Activated T-cell treated with anti-CD3 and anti-CD28 coated beads, Interleukin-2, amount 50 U/mL, for 1 hour (primary cell): Measurements from ENCODE around the gene PTPRN2.
"Not testable (repeated sequence)": the region's sequence is repeated elsewhere in the genome, so short reads cannot be mapped to it uniquely, and the experiment has no call there.

Experiments used
- DNase-seq: peaks from one replicate; pipeline ENCODE4 v3.0.0-alpha.2; 2020

The PTPRN2 gene

DNA sequence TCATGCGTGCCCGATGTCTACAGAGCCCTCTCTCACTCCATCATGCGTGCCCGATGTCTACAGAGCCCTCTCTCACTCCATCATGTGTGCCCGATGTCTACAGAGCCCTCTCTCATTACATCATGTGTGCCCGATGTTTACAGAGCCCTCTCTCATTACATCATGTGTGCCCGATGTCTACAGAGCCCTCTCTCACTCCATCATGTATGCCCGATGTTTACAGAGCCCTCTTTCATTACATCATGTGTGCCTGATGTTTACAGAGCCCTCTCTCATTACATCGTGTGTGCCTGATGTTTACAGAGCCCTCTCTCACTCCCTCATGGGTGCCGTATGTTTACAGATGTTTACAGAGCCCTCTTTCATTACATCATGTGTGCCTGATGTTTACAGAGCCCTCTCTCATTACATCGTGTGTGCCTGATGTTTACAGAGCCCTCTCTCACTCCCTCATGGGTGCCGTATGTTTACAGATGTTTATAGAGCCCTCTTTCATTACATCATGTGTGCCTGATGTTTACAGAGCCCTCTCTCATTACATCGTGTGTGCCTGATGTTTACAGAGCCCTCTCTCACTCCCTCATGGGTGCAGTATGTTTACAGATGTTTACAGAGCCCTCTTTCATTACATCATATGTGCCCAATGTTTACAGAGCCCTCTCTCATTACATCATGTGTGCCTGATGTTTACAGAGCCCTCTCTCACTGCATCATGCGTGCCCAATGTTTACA is 739.7 kb downstream of the PTPRN2 start:
- DNase-seq: not testable (repeated sequence)

DNA sequence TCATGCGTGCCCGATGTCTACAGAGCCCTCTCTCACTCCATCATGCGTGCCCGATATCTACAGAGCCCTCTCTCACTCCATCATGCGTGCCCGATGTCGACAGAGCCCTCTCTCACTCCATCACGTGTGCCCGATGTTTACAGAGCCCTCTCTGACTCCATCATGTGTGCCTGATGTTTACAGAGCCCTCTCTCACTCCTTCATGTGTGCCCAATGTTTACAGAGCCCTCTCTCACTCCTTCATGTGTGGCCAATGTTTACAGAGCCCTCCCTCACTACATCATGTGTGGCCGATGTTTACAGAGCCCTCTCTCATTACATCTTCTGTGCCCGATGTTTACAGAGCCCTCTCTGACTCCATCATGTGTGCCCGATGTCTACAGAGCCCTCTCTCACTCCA is 740.9 kb downstream of the PTPRN2 start:
- DNase-seq: not testable (repeated sequence)

- DNase-seq: no peak
Observed at GRCh38 chr7:157846271-157846670, 741.4 kb downstream of the PTPRN2 start.

DNA sequence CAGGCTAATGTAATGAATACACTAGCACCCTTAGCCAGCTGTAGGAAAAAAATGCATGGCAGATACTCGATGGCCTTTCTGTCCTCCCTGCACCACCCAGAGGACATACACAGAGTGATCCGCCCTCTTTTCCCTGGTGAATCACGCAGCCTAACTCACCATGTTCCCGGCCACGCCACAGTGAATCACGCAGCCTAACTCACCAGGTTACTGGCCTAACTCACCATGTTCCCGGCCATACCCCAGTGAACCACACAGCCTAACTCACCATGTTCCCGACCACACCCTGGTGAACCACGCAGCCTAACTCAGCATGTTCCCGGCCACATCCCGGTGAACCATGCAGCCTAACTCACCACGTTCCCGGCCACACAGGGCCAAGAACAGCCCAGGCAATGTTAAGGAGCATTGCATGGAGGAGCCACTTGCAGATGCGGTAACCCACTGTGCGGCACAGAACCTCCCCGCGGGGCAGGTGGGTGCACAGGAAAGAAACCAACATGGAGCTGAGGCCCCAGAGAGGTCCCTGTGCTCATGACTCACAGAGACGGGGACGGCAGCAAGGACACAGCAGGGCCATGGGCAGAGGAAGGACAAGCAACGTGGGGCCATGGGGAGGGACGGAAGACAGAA is 742.3 kb downstream of the PTPRN2 start:
- no peak for DNase-seq

DNA sequence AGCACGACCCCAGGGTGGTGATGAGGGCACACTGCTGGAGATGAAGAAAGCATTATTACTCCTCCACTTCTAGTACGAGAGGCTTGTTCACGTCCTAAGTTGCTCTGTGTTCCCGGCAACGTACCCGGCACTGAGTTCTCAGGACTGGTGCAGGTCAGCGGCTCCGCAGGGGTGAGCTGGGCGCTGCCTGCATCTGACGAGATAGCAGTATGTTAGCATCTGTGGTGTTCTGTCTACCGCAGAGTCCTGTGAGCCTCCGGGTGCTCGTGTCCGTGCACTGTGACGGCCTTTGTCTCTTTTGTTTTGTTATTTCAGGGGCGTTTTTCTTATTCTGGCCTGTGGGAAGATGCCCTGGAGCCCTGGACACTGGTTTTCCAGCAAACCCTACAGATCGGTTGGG is 743.0 kb downstream of the PTPRN2 start:
- DNase-seq: no peak

DNA sequence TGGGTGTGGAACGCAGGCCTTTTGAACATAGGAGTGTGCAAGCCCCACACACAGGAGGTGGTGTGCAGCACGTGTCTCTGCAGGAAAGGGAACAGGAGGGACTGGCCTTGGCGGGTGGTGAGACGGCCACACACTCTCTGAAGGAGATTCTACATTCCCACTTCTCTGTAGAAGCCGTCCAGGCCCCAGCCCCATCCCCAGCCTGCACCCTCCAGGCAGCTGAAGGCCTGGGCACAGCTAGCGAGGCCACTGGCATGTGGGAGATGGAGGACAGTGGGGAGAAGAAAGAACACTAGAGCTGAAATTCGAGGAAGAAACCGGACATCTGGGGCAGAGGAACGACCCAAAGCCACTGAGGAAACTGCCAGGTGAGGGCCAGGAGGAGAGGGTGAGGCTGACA is 743.5 kb downstream of the PTPRN2 start:
- no peak for DNase-seq

DNA sequence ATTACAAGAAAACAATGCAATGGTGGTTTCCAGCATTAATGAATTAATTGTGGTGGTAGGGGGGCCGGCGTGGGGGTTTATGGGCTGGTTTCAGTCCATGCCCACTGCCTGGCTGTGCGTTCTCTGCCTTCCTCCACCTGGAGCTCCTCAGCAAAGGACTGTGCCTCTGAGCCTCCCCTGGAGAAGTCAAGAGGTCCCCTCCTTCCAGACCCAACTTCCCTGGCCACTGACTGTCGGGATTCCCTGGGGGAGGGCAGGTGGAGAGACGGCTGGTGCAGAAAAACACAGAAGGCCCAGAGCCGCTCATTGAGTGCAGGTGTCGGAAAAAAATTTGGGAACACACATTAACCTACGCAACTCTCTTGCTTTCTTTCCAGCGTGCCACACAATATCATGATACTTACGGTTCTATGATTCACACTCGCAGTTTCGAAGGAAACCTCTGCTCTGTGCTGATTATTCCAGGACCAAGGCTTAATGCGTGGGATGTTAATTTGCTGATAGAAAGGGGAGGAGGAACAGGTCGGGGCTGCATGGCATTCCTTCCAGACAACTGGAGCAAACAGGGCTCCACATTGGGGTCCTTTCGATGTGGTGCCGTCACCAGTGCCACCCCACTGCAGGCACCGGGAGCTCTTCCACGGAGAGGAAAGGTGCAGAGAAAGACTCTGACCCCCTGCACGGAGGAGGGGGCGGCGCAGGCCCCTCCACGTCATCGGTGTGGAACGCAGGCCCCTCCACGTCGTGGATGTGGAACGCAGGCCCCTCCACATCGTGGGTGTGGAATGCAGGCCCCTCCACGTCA is 744.1 kb downstream of the PTPRN2 start:
- no peak for DNase-seq

GRCh38 chr7:157841773-157842370 is 745.8 kb downstream of the PTPRN2 start:
- DNase-seq: no peak

GRCh38 chr7:157840914-157841772 is 746.5 kb downstream of the PTPRN2 start:
- DNase-seq: no peak

DNA sequence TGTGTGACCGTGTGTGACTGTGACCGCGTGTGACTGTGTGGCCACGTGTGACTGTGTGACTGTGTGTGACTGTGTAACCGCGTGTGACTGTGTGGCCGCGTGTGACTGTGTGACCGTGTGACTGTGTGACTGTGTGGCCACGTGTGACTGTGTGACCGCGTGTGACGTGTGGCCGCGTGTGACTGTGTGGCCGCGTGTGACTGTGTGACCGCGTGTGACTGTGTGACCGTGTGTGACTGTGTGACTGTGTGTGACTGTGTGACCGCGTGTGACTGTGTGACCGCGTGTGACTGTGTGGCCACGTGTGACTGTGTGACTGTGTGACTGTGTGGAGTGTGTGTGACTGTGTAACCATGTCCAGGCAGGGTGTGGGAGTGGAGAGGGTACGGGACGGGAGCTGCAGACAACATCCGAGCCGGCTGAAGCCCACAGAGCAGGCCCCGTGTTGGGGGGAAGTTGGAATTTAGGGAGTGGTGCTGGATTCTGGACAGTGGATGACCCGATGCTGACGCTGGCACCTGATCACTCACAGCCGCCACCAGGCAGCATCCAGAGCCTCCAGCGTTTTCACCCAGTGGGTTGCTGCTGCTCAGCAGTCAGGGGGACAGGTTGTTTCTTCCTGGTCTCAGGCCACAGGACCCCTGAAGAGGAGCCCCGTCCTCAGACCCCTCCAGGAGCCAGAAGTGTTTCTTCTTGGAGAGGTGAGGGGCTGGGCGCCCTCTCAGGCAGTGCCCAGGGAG is 747.3 kb downstream of the PTPRN2 start:
- DNase-seq: no peak

DNA sequence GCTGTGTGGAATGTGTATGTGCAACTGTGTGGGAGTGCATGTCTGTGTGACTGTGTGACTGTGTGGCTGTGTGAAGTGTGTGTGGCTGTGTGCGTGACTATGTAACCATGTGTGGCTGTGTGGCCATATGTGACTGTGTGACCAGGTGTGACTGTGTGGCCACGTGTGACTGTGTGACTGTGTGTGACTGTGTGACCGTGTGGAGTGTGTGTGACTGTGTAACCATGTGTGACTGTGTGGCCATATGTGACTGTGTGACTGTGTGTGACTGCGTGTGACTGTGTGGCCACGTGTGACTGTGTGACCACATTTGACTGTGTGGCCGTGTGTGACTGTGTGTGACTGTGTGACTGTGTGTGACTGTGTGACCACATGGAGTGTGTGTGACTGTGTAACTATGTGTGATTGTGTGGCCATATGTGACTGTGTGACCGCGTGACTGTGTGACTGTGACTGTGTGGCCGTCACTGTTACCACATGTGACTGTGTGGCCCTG is 747.9 kb downstream of the PTPRN2 start:
- no peak for DNase-seq

DNA sequence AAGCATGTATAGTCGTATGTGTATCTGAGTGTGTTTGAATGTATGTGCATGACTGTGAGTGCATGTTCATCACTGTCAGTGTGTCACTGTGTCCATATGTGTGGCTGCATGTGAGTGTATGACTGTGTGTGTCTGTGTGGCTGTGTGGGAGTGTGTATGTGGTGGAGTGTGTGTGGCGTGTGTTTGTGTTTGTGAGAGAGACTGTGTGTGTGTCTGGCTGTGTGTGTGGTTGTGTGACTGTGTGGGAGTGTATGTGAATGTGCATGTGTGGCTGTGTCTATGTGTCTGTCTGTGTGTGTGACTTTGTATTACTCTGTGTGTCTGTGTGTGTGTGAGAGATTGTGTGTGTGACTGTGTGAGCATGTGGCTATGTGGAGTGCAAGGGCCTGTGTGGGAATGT is 748.4 kb downstream of the PTPRN2 start:
- no peak for DNase-seq

GRCh38 chr7:157837561-157837960 is 750.1 kb downstream of the PTPRN2 start:
- DNase-seq: no peak

GRCh38 chr7:157837047-157837446 is 750.6 kb downstream of the PTPRN2 start:
- DNase-seq: no peak

GRCh38 chr7:157834501-157835163 is 753.0 kb downstream of the PTPRN2 start:
- no peak for DNase-seq

GRCh38 chr7:157832866-157833607 is 754.6 kb downstream of the PTPRN2 start:
- no peak for DNase-seq

DNA sequence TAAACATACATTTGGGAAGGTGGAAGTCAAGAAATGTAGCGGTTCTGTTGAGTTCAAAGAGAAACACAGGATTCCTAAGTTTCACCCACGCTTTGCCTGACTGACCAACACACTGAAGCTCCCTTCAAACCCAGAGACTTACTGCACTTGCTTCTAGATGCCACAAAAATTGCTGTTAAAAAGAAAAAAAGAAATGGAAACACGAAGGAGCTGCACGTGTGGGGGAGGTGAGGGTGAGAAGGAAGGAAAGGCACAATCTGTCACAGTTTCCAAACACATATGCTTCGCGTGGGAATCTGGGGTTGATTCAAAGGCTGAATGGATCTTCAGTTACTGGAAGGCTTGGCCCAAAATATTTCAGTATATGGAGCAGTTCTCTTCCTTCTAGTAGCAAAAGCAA is 755.2 kb downstream of the PTPRN2 start:
- no peak for DNase-seq

GRCh38 chr7:157832006-157832405 is 755.6 kb downstream of the PTPRN2 start:
- no peak for DNase-seq

DNA sequence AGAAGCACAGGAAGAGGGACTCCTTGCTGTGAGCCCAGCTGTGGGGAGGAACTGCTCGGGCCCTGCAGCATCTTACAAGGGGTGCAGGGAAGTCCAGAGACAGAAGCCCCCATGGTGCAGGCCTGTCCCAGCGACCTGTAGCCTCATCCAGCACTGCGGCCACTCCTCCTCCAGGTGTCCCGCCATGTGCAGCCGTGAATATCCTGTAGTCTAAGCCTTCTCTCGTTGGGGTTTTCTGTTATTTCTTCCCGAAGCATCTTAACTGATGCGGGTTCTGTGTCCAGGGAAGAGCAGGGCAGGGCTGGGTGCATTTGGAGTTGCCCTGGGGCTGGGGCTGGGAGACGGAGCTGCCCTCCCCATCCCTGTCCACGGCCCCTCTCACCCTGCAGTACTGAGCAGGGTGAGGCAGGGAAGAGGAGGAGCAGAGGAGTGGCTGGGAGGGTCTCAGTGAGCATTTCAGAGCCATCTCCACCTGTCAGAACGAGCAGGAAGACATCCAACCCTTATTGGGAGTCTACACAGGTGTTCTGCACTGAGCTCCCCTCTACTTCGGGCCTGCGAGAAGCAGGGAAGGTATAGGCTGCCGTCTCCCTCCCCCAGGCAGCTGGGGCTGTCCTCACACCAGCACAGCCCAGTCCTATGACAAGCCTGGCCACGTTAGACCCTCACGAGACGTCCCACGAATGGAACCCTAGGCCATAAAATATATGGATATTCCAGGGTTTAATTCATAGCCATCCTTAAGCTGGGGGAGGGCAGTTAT is 756.3 kb downstream of the PTPRN2 start:
- no peak for DNase-seq
